Mammary epithelial cell (primary cell): Measurements from ENCODE around the gene CD207.

ENCODE experiments used
- CTCF ChIP-seq, 2 donors: IDR thresholded peaks in 1 of 2; conservative IDR thresholded peaks in 1 of 2; 2 replicates each; pipeline ENCODE4 v1.5.1; 2011 to 2012; ENCODE audit warnings: inconsistent platforms in 2 of 2, low read length in 2 of 2, mild to moderate bottlenecking in 2 of 2, control low read depth in 1 of 2, low read depth in 1 of 2; ENCODE audit not compliant: insufficient read depth in 1 of 2; ENCODE audit errors: extremely low read depth in 1 of 2
- EZH2 ChIP-seq: IDR thresholded peaks from 2 replicates; pipeline ENCODE4 v1.6.1; 2012; ENCODE audit warnings: low read length, inconsistent platforms, borderline replicate concordance

DNA sequence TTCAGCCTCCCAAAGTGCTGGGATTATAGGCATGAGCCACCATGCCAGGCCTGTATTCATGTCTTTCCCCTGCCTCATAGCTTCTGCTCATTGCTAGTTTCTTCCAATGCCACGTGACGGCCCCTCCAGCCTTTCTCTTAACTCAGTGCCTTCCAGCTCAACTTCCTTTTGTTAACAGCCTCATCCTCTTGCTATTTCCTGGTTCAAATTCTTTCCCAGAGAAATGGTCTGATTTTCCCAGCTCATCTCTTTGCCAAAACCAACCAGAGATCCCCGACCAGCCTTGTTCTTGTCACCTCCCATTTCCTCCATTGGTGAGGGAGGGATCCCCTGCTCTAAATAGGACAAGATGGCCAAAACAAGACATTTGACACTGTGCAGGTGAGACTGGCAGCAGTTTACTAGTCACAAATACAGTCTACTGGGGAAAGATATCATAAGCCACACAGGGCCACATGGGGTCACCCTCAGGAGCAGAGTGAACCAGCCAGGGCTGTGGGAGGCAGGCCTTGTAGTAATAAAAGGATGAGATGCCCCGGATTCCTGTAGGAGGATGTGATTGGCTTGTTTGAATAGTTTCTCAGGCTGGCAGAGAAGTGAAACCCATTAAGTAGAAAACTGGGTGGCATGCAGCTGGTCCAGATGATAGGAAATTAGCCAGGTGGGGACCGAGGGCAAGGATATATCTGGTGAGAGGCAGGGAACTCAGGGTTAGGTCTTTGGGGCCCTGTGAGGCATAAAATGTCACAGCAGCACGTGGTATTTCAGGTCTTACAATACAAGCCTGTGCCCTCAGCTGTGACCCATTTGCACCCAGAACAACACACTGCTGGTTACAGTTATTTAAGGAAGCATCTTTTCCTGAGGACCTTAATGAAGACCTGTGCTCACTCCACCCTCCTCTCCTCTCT lies 6.4 kb downstream of the CD207 start:
- TF ChIP-seq EZH2 (no peak), CTCF (conservative IDR thresholded peaks at IDR 0.05 in 1 of 2, IDR thresholded peaks at IDR 0.05 in 1 of 2; ENCODE audit: extremely low read depth in 1 of 2, insufficient read depth in 1 of 2, low read depth in 1 of 2, low read length in 2 of 2) (no peak)
